Heart left ventricle (tissue), 13 donors: Measurements from ENCODE around the gene EHF.

Source experiments
- CTCF ChIP-seq, 12 donors: fragments of 200-600 bp; sonication (generic) in 4 of 12; IDR thresholded peaks; one replicate each; pipeline versions ENCODE4 v1.5.0 to v1.8.0; 2018 to 2022; ENCODE audit warnings: antibody characterized with exemption in 12 of 12, mild to moderate bottlenecking in 5 of 12
- POLR2A ChIP-seq, 2 donors: fragments of 450-650 bp; IDR thresholded peaks; one replicate each; pipeline ENCODE4 v1.6.1; 2017; ENCODE audit warnings: antibody characterized with exemption in 2 of 2, mild to moderate bottlenecking in 2 of 2, moderate library complexity in 2 of 2
- donor health status: ischemic (EF 13 %, LVEDD 7.1; RV severe dilation, severe dysfunction).
- donor health status: DM: no; HTN: yes; CAD: no.
- donor health status: DM: no; HTN: no; CAD: no.
- donor health status: ischemic (EF 25% LVEDD 6.9; RV normal size, moderate dysfunction).
- donor health status: ischemic (EF 25% LVEDD 5.7; RV mildly dilated, moderate dysfunction).
- donor health status: ischemic (EF 35%, LVEDD 5.7; RV mildly dilated, moderate dysfunction).
- donor health status: nonischemic (EF 11% LVEDD 7.7; RV severe dilation, severe dysfunction).
- donor health status: DM: yes; HTN: yes; CAD: no.
- donor health status: PGD.
- donor health status: ischemic (EF 29% LVEDD 5.4; RV normal size, mild dysfunction).
- donor health status: nonischemic (EF 23%, LVEDD 6.1; RV moderate dilation, normal function).

- TF ChIP-seq CTCF (IDR thresholded peaks at IDR 0.05) (no peak), POLR2A (IDR thresholded peaks at IDR 0.05) (no peak)
Observed at GRCh38 chr11:34588023-34588422, 32.9 kb upstream of the EHF start.
